HUES64 (cell line): Measurements from ENCODE around the gene PUS10.
"Not testable (repeated sequence)": the region's sequence is repeated elsewhere in the genome, so short reads cannot be mapped to it uniquely, and the experiment has no call there.

ENCODE experiments used
- H3K27ac ChIP-seq: 2 replicates; pipeline ENCODE4 v1.7.0; 2013; ENCODE audit warnings: low read depth, low read length, inconsistent platforms
- H3K27me3 ChIP-seq: 2 replicates; pipeline ENCODE4 v1.6.1; 2013; ENCODE audit warnings: mild to moderate bottlenecking, low read length; ENCODE audit not compliant: insufficient read depth
- H3K36me3 ChIP-seq: 2 replicates; pipeline ENCODE4 v1.6.1; 2013; ENCODE audit warnings: mild to moderate bottlenecking, low read length; ENCODE audit not compliant: insufficient read depth
- H3K4me1 ChIP-seq: 2 replicates; pipeline ENCODE4 v1.6.1; 2013; ENCODE audit warnings: mild to moderate bottlenecking, low read length, moderate library complexity; ENCODE audit not compliant: insufficient read depth
- H3K4me3 ChIP-seq: 2 replicates; pipeline ENCODE4 v1.5.1; 2013; ENCODE audit warnings: mild to moderate bottlenecking, low read length, moderate library complexity
- H3K9ac ChIP-seq: 2 replicates; pipeline ENCODE4 v1.6.1; 2013; ENCODE audit warnings: mild to moderate bottlenecking, low read depth, low read length
- H3K9me3 ChIP-seq: 2 replicates; pipeline ENCODE4 v1.6.1; 2013; ENCODE audit warnings: low read depth, low read length; ENCODE audit not compliant: insufficient read depth
- WGBS: fragments of 150-250, 120-280 bp; methylation state at CpG from one replicate; pipeline ENCODE4 v1.1.7; 2013; ENCODE audit warnings: missing lambda C conversion rate; 5-methylcytosine and 5-hydroxymethylcytosine counted together

The PUS10 gene

GRCh38 chr2:60987041-60987440 is 31.0 kb downstream of the PUS10 start:
- Histone ChIP-seq H3K36me3 (no peaks in the 10 kb centered on the region), H3K9me3 (peaks cover 13% of the 10 kb centered on the region), H3K4me3 (no peak overlapping the region), H3K4me1 (no peaks in the 10 kb centered on the region), H3K27ac (no peak overlapping the region), H3K9ac (no peak overlapping the region), H3K27me3 (no peaks in the 10 kb centered on the region)
- whole genome bisulfite sequencing: 82% methylated on average over 2 of the region's 2 CpGs

GRCh38 chr2:60984720-60985119 is 33.3 kb downstream of the PUS10 start:
- Histone ChIP-seq H3K36me3 (no peaks in the 10 kb centered on the region), H3K27ac (no peak overlapping the region), H3K4me1 (no peaks in the 10 kb centered on the region), H3K9ac (no peak overlapping the region), H3K27me3 (no peaks in the 10 kb centered on the region), H3K9me3 (no peaks in the 10 kb centered on the region), H3K4me3 (no peak overlapping the region)
- no CpG with 5 or more reads among the region's 1 CpG for WGBS

DNA sequence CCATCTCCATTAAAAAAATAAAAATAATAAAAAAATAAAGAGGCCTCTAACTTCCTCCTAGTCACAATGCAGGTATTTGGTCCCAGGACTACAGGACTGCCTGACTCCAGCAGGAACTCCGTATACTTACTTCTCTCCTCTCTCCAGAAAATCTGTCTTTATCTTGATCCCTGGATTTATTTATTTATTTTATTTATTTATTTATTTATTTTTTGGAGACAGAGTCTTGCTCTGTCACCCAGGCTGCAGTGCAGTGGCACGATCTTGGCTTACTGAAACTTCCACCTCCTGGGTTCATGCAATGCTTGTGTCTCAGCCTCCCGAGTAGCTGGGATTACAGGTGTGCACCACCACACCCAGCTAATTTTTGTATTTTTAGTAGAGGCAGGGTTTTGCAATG is 36.0 kb downstream of the PUS10 start:
- not testable (repeated sequence) for H3K4me3 ChIP-seq, H3K27me3 ChIP-seq, H3K4me1 ChIP-seq, H3K27ac ChIP-seq, H3K9ac ChIP-seq, H3K9me3 ChIP-seq, H3K36me3 ChIP-seq
- WGBS: 97% methylated on average over 3 of the region's 3 CpGs

DNA sequence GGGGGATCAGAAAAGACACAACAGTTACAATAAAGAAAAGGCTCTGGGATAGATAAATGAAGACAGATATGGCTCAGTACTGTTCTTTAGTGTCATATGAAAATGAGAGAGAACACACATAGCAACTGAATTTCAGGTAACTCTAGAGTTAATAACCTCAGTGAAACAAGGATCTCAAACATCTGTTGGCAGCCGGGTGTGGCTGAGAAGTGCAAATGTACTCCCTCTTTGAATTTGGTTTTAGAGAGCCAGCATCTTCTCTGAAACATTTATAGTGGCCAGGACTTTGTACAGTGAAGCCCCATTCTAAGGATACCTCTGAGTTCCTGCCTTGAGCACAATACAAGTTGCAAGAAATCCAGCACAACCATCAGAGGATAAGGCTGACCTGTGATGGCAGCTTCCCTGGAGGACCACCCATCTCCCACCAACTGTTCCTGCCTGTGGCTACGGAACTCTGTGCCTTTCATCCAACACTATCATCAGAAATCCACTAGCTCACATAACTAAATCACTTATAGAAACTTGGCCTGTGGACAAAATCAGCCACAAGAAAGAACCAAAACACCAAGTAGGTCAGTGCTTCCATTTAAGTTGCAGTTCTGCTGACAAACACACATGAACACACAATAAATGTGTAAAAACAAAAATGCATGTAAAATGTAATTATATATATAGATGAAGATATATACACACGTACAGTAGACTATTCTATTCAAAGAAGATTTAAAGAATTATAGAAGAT is 37.8 kb downstream of the PUS10 start:
- no peaks in the 10 kb centered on the region for H3K27me3 ChIP-seq
- no peak overlapping the region for H3K27ac ChIP-seq
- WGBS: 91% methylated on average over 2 of the region's 3 CpGs
- H3K9me3 ChIP-seq: no peaks in the 10 kb centered on the region
- no peaks in the 10 kb centered on the region for H3K36me3 ChIP-seq
- no peak overlapping the region for H3K9ac ChIP-seq
- H3K4me1 ChIP-seq: no peaks in the 10 kb centered on the region
- H3K4me3 ChIP-seq: no peak overlapping the region

- Histone ChIP-seq H3K4me1 (no peaks in the 10 kb centered on the region), H3K9ac (no peak overlapping the region), H3K9me3 (no peaks in the 10 kb centered on the region), H3K27ac (no peak overlapping the region), H3K4me3 (no peak overlapping the region), H3K36me3 (no peaks in the 10 kb centered on the region), H3K27me3 (no peaks in the 10 kb centered on the region)
- 88% methylated on average over 1 of the region's 4 CpGs for WGBS
These were observed 38.8 kb downstream of the PUS10 start for GRCh38 chr2:60979231-60979630.

DNA sequence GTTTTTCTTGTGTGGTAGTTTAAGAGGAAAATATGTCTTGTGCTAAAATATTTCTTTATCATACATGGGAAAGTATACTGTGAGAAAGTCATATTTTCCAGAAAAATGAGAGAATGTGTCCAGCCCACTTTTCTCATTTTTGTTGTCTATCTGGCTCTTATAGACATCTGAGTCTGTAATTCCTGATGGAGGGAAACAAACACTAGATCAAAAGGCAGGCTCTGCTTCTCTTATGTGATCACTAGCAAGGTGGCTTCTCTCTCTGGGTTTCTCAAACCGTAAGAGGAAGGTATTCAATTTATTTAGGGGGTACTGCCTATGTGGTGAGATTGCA is 40.5 kb downstream of the PUS10 start:
- Histone ChIP-seq H3K4me3 (no peak overlapping the region), H3K9me3 (no peaks in the 10 kb centered on the region), H3K9ac (no peak overlapping the region), H3K36me3 (no peaks in the 10 kb centered on the region), H3K27ac (no peak overlapping the region), H3K27me3 (no peaks in the 10 kb centered on the region), H3K4me1 (no peaks in the 10 kb centered on the region)
- 100% methylated on average over 1 of the region's 1 CpG for WGBS

- Histone ChIP-seq H3K4me1 (no peaks in the 10 kb centered on the region), H3K27ac (no peak overlapping the region), H3K4me3 (no peak overlapping the region), H3K9ac (no peak overlapping the region), H3K36me3 (no peaks in the 10 kb centered on the region), H3K9me3 (no peaks in the 10 kb centered on the region), H3K27me3 (no peaks in the 10 kb centered on the region)
- 60% methylated on average over 3 of the region's 5 CpGs for WGBS
These were observed 41.0 kb downstream of the PUS10 start for GRCh38 chr2:60976875-60977561.

DNA sequence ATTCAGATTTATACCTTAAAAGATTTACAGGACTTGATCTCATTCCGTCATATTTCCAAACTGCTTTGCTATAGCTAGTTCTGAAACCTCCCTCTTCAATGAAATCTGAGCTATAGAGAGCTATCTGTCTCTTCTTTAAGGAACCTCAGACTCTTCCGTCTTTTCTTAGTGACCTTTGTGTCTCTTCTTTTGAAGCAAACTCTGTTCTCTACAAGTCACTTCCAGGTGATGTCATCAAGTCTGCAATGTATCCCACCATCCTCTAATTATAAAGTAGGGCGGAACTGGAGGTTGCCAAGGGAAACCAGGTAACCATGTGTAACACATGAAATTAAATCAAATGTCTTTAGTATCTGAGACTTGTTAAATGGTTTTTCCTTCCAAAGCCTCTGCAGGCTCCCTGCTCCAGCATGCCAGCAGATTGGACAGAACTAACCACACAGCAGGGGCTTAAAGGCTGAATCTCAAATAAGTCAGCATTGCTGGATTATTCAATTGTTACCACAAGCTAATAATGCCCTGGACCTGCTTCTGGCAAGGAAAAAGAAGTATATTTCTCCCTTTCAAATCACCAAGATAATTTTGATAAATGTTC is 41.7 kb downstream of the PUS10 start:
- Histone ChIP-seq H3K27me3 (no peaks in the 10 kb centered on the region), H3K9ac (no peak overlapping the region), H3K4me3 (no peak overlapping the region), H3K9me3 (no peaks in the 10 kb centered on the region), H3K27ac (no peak overlapping the region), H3K4me1 (no peaks in the 10 kb centered on the region), H3K36me3 (no peaks in the 10 kb centered on the region)
- WGBS: 90% methylated on average over 3 of the region's 3 CpGs

GRCh38 chr2:60974652-60975051 is 43.4 kb downstream of the PUS10 start:
- Histone ChIP-seq H3K27ac (no peak overlapping the region), H3K27me3 (no peaks in the 10 kb centered on the region), H3K36me3 (no peaks in the 10 kb centered on the region), H3K4me3 (no peak overlapping the region), H3K9me3 (no peaks in the 10 kb centered on the region), H3K4me1 (no peaks in the 10 kb centered on the region), H3K9ac (no peak overlapping the region)
- 95% methylated on average over 16 of the region's 16 CpGs for WGBS

- 87% methylated on average over 5 of the region's 5 CpGs for WGBS
- Histone ChIP-seq H3K4me1 (no peaks in the 10 kb centered on the region), H3K36me3 (no peaks in the 10 kb centered on the region), H3K4me3 (no peak overlapping the region), H3K27ac (no peak overlapping the region), H3K9ac (no peak overlapping the region), H3K27me3 (no peaks in the 10 kb centered on the region), H3K9me3 (no peaks in the 10 kb centered on the region)
These were observed 44.4 kb downstream of the PUS10 start for GRCh38 chr2:60973705-60974104.

GRCh38 chr2:60972889-60973656 is 45.0 kb downstream of the PUS10 start:
- Histone ChIP-seq H3K4me1 (no peaks in the 10 kb centered on the region), H3K27me3 (no peaks in the 10 kb centered on the region), H3K4me3 (no peak overlapping the region), H3K36me3 (no peaks in the 10 kb centered on the region), H3K9me3 (no peaks in the 10 kb centered on the region), H3K9ac (no peak overlapping the region), H3K27ac (no peak overlapping the region)
- WGBS: 94% methylated on average over 32 of the region's 32 CpGs
